NCI-H1436 (cell line): ENCODE data around the gene BOLA2B.
"Not testable (repeated sequence)": the region's sequence is repeated elsewhere in the genome, so short reads cannot be mapped to it uniquely, and the experiment has no call there.

Experiments
- DNase-seq: peaks from one replicate; lab custom pipeline; 2025; lab: John Stamatoyannopoulos, UW

BOLA2B gene

DNA sequence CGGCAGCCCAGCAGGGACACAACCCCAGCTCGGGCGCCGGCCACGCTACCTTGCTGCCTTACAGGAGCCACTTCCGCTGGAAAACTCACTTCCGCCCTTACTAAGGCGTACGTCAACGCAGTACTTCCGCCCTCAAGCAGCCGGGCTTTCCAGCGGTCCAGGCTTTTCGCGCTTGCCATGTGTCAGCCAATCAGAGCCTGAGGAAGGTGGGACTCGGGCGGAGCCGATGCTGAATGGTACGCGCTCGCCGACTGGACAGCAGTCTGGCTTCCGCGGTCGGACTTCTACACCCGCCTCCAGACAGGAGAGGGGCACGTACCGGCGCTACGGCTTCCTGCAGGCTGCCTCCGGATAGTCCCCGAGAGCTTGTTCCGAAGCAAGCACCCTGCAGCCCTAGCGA, at the start of gene BOLA2B, which contains the start of gene SLX1A:
Gene BOLA2B (minus strand): TSS at position 52 of the 400 bp plus-strand sequence. CDS start 71 bp downstream, outside the sequence.
Gene SLX1A (plus strand): TSS at position 261 of the 400 bp plus-strand sequence. CDS start 210 bp downstream, outside the sequence.
- DNase-seq = not testable (repeated sequence)

DNA sequence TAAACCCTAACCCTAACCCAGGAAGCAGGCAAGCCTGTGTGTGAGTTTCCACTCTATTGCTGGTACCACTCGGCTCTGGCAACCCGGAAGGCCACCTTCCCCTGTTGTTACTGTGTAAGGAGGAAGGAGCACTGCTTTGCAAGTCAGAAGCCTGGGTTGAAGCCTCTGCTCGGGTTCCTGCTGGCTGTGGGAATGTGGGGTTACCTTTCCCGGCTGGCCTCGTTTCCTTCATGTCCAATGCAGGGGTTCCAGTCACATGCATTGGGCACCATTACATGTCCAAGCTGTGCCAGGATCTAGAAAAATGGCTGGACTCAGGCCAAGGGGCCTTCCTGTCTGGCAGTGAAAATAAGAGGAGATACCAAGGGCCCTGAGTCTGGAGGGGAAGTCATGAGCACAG, 23.6 kb upstream of the BOLA2B start:
- DNase-seq = not testable (repeated sequence)

DNA sequence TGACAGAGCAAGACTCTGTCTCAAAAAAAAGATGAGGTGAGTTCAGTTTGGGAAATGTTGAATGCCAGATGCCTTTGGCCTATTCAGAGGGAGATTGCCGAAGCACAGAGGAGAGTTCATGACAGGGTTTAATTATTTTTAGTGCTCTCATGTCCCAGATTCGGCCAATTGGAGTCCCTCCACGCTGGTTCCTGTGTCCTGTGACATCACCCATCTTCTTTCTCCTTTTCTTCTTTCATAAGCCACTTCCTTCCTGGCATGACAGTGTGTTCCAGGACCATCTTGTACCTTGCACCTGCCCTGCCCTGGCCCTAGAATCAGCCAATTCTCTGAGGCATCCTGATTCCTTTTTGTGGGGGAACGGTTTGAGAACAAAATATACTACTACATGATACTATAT, 17.9 kb upstream of the BOLA2B start:
- not testable (repeated sequence) for DNase-seq

DNA sequence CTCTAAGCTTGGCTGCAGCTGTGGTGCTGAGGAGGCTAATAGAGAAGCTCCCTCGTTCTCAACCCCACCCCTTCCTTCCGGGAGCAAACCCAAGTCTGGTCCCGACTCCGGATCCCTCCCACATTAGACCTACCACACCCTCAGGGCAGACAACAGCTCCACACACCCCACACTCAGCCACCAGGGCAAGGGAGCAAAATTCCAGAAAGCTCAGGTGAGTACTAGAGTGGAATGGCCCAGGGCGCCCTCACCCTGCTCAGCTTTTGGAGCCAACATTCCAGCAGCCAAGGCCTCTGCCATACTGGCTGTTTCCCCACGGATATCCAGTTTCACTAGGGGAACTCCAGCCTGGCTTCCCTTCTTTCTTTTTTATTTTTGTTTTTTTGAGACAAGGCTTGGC, 15.6 kb upstream of the BOLA2B start:
- not testable (repeated sequence) for DNase-seq

DNA sequence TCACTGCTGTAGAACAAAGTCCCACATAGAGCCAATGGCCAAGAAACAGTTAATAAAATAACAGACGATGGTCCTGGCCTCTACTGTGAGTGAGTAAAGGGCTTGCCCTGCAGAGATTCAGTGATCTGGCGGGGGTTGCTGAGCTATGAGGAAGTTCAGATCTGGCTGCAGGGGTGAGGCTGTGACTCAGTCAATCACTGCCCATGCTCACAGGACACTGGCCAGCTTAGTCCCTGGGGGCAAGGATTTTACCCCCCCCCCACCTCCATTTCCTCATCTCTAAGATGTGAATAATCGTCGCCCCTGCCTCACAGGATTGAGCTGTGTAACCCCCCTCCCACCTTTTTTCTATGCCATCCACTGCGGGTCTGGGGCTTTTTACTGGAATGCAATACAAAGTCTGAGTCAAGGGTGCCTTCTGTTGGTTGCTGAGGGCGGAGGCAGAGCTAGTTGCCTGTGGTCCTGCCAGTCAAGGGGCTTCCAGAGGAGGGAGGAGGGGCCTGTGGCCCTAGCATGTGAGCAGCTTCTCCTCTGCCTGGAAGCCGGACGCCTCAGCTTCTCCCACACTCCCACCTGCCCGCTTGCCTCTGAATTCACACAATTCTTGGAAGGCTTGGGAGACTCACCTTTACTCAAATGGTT, 13.7 kb upstream of the BOLA2B start:
- not testable (repeated sequence) for DNase-seq

DNA sequence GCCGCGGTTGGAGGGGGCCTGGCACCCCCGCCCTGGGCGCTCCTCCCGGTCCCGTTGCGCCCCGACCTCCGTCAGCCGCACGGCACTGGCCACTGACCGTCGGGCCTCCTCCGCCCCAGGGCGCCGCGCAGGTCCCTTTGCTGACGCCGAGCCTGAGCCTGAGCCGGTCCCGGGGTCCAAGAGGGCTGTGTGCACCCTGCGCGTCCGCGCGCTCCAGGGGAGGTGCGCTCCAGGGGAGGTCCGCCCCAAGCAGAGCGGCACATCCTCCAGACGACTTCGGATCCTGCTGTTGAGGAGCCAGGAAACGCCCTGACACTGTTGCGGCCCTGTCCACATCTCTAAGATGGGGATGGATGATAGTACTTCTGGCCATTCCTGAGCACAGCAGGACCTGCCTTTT, 12.8 kb upstream of the BOLA2B start:
- not testable (repeated sequence) for DNase-seq

DNA sequence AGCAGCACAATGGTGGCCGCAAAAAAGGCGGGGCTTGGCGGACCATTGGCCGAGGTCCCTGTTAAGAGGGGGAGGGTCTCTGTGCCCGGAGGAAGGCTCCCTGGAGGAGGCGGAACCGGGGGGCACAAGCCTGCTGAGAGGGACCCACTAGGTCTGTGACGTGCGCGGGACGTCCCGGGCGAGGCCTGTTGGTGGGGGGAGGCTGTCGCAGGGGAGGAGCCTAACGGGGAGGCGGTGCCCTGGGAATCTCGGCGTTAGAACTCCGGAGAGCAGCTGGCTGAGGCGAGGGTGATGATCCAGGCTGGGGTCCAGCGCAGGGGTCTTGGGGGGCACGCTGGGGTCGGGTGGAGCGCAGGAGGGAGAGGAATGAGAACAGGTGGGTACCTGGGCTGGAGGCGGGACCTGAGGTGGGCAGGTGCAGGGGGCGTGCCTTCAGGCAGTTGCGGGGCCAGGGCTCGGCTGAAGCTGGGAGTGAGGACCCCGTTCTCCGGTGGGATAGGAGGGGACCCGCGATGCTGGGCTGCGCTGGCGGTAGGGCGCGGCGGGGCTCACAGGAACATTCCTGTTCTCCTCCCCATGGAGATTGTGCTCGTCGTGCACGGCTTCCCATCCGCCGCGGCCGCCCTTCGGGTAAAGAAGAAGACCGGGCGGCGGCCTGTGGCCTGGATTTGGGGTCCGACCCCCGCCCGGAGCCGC, 12.2 kb upstream of the BOLA2B start:
- DNase-seq = not testable (repeated sequence)

DNA sequence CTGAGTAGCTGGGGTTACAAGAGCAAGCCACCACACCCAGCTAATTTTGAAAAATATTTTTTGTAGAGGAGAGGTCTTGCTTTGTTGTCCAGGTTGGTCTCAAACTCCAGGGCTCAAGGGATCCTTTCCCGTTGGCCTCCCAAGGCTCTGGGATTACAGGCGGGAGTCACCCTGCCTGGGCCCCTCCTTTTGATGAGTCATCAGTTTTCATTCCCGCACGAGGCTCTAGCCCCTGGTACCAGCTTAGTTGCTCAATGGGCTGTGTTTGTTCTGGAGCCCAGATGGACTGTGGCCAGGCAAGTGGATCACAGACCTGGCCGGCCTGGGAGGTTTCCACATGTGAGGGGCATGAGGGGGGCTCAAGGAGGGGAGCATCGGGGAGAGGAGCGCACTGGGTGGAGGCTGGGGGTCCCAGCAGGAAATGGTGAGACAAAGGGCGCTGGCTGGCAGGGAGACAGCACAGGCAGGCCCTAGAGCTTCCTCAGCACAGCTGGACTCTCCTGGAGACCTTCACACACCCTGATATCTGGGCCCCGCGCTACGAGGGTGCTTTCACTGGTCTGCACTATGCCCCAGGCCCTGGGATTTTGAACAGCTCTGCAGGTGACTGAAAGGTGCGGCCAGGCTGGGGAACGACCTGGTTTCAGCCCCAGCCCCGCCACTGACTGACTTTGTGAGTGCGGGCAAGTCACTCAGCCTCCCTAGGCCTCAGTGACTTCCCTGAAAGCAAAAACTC, 6.3 kb upstream of the BOLA2B start:
- not testable (repeated sequence) for DNase-seq

DNA sequence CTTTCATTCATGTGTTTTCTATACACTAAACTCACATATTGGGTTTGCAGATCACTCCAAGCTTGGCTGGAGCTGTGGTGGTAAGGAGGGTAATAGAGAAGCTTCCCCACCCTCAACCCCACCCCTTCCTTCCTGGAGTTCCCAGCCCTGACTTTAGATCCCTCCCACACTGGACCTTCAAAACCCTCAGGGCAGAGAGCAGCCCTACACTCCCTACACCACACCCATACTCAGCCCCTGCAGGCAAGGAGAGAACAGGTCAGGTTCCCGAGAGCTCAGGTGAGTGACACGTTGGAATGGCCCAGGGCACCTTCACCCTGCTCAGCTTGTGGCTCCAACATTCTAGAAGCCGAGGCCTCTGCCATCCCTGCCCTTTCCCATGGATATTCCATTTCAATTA, 5.6 kb upstream of the BOLA2B start, which contains the start of gene SULT1A3:
Gene SULT1A3 (plus strand): TSS at position 207 of the 400 bp plus-strand sequence. CDS start 1,474 bp downstream, outside the sequence.
- not testable (repeated sequence) for DNase-seq

DNA sequence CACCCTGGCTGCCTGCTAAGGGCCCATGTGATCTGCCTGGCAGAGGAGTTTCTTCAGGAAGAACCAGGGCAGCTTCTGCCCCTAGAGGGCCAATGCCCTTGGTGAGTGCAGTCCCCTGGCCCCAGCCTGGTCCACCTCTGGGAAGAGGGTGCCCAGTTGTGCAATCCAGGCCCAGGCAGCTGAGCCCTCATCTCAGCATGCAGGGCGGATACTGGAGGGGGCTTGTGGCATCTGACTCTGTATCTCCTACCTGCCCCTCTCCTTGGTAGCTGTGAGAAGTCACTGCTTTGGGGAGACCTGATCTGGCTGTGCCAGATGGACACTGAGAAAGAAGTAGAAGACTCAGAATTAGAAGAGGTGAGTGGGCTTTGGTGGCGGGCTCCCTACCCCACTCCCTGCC, 3.5 kb upstream of the BOLA2B start:
- not testable (repeated sequence) for DNase-seq

DNA sequence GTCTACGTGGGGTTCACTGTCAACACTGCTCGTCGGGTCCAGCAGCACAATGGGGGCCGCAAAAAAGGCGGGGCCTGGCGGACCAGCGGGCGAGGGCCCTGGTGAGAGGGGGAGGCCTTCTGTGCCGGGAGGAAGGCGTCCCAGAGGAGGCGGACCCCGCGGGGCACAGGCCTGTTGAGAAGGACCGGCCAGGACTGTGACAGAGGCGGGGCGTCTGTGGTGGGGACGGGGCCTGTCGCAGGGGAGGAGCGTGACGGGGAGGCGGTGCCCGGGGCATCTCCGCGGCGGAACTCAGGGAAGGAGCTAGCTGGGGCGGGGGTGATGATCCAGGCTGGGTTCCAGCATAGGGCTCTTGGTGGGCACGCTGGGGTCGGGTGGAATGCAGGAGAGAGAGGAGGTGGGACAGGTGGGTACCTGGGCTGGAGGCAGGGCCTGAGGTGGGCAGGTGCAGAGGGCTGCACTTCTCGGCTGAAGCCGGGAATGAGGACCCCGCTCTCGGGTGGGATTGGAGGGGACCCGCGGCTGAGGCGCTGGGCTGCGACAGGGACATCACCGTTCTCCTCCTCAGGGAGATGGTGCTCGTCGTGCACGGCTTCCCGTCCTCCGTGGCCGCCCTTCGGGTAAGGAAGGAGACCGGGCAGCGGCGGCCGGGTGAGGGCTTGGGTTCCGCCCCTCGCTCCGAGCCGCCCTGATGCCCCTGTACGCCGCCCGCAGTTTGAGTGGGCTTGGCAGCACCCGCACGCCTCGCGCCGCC, 883 bp upstream of the BOLA2B start:
- DNase-seq = not testable (repeated sequence)

DNA sequence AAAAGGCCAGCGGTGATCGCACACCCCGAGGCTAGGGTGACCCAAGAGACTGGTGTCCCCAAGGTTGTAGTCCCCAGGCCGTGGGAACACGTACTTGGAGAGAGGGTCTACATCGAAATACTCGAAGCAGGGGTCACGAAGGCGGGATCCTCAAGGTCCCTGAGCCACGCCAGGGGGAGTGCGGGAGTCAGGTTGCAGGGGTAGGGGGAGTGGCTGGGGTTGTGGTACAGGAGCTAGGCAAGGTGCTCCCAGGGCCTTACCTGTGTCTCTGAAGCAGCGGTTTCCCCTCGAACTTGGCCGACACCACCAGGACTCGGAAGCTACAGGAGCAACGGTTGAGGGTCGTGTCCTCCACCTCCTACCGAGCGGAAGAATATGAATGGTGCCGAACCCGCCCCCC, 368 bp downstream of the BOLA2B start:
- not testable (repeated sequence) for DNase-seq

DNA sequence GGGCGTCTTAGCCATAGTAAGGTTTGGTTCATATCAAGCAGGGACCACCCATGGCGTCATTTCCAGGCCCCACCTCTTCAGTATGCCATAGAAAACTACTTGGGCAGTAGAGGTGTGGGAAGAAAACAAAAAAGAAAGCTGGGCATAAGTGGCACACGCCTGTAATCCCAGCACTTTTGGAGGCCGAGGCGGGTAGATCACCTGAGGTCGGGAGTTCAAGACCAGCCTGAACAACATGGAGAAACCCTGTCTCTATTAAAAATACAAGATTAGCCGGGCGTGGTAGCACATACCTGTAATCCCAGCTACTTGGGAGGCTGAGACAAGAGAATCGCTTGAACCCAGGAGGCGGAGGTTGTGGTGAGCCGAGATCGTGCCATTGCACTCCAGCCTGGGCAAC, 2.3 kb downstream of the BOLA2B start:
- DNase-seq = not testable (repeated sequence)

DNA sequence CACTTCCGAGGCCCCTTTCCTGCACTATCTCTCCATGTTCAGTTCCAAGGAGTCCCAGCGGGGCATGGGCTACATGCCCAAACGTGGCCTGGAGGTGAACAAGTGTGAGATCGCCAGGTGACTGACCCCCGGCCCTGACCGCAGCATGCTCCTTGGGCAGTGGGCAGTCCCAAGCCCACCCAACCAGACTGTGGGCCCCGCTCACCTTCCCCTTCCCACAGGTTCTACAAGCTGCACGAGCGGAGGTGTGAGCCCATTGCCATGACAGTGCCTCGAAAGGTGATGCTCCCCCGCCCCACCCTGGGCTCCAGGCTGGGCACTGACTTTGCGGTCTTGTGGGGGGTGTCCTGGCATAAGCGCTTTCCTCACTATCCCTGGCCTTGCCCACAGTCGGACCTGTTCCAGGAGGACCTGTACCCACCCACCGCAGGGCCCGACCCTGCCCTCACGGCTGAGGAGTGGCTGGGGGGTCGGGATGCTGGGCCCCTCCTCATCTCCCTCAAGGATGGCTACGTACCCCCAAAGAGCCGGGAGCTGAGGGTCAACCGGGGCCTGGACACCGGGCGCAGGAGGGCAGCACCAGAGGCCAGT, 5.4 kb downstream of the BOLA2B start:
- no peak for DNase-seq

DNA sequence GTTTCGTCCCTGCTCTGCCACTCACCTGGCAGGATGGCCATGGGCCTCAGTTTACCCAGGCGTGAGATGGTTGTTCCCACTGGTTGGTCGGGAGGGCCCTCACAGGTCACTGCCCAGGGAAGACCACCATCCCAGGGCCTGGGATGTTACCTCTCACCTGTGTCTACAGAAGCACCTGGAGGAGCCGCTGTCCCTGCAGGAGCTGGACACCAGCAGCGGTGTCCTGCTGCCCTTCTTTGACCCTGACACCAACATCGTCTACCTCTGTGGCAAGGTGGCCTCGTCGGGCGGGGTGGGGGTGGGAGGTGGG, 6.0 kb downstream of the BOLA2B start:
- no peak for DNase-seq

DNA sequence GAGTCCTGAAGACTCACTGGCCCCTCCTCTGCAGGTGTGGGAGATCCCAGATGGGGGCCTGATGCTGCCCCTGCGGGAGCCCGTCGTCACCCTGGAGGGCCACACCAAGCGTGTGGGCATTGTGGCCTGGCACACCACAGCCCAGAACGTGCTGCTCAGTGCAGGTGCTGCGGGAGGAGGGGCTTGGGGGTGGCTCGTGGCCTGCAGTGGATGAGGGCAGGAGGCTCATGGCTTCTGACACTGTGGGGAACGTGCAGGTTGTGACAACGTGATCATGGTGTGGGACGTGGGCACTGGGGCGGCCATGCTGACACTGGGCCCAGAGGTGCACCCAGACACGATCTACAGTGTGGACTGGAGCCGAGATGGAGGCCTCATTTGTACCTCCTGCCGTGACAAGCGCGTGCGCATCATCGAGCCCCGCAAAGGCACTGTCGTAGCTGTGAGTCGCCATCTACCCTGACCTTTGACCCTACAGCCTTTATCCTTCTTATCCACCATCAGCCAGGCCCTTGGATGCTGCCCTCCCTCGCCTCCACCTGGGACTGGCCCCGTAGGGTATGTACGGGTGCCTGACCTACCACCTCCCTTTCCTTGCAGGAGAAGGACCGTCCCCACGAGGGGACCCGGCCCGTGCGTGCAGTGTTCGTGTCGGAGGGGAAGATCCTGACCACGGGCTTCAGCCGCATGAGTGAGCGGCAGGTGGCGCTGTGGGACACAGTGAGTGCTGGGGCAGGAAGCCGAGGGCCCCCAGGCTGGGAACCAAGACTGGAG, 6.5 kb downstream of the BOLA2B start:
- no peak for DNase-seq

DNA sequence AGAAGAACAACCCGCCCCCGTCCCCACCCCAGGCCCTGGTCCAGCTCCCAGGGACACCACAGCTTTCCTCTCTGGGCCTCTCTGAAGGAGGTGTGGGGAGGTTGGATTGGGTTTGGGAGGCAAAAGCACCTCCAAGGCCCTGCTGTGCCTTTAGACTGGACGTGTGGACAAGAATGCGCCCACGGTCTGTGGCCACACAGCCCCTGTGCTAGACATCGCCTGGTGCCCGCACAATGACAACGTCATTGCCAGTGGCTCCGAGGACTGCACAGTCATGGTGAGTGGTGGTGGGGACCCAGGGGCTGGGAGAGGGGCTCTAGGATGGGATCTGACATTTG, 7.1 kb downstream of the BOLA2B start:
- no peak for DNase-seq

DNA sequence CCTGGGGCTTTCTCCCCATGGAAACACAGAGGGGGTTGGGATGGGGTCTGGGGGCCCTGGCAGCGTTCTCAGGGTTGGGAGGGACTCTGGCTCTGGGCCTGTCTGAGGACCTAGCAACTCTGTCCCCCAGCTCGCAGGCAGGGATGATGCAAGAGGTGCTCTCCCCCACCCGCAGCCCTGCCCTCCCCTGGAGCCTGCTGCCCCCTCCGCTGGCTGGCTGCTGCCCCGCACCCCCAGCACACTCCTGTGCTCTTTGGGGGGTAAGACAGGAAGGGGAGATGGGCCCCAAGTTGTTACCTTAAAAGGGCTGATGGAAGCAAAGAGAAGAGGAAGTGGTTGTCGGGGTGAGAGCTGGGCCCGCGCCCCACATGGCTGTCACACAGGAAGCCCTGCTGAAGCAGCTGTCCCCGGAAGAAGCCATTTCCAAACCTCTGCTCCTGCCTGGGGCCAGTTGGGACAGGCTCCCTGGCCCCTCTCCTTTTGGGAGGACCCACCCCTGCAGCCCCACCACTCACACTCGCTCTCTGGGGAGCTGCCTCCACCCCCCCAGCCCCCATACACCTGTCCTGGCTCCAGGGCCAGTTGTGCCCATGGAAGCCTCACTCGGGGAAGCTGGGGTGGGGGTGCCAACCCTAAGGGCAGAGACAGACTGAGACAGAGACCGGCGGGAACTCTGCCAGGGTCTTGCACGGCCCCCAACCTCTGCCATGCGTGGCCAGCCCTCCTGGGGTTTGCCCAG, 7.6 kb downstream of the BOLA2B start:
- no peak for DNase-seq

DNA sequence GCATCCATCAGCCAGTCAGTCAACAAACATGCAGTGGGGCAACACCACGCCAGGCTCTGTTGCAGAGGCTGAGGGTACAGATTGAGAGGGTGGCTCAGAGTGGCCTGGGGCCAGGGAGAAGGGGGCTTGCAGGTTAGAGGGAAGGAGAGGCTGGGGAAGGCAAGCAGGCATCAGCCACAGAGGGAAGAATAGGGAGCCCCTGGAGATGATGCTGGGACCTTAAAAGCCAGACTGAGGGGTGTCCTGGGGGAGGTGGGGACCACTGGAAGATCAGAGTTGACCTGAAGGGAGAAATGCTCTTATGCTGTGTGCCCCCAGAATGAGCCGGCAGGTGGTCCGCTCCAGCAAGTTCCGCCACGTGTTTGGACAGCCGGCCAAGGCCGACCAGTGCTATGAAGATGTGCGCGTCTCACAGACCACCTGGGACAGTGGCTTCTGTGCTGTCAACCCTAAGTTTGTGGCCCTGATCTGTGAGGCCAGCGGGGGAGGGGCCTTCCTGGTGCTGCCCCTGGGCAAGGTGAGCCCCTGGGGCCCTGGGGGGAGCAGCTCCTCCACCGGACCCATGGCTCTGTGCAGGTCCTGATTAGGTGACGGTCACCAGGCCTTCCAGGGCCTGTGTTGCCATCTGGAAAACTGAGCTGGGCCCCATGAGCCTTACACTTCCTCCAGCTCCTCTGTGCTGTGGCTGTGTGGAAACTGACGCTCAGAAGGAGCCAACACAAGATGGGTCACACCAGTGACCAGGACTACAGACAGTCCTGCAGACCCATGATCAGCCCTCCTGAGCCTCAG, 8.4 kb downstream of the BOLA2B start:
- DNase-seq = no peak
